Stimulated activated CD4-positive, alpha-beta T cell treated with anti-CD3 and anti-CD28 coated beads, Interleukin-12 subunit alpha, Interleukin-12 subunit beta, amount 100 ng/mL, for 4 hours (primary cell): ENCODE results near the gene ECHDC1.
A peak's percentile ranks its signal among the peaks of the same experiment; 100 is the strongest.
"Not testable (repeated sequence)": the region's sequence is repeated elsewhere in the genome, so short reads cannot be mapped to it uniquely, and the experiment has no call there.

Source experiments
- DNase-seq: peaks from one replicate; pipeline ENCODE4 v3.0.0-alpha.2; 2020

Gene ECHDC1, protein sequence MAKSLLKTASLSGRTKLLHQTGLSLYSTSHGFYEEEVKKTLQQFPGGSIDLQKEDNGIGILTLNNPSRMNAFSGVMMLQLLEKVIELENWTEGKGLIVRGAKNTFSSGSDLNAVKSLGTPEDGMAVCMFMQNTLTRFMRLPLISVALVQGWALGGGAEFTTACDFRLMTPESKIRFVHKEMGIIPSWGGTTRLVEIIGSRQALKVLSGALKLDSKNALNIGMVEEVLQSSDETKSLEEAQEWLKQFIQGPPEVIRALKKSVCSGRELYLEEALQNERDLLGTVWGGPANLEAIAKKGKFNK

GRCh38 chr6:127342946-127343808 is at the start of gene ECHDC1:
Gene ECHDC1 (minus strand): TSS chr6:127343609. CDS start chr6:127331028, 12,581 bp downstream.
- peak; percentile 65 for DNase-seq

GRCh38 chr6:127392301-127392700 is 48.9 kb upstream of the ECHDC1 start:
- DNase-seq: no peak

DNA sequence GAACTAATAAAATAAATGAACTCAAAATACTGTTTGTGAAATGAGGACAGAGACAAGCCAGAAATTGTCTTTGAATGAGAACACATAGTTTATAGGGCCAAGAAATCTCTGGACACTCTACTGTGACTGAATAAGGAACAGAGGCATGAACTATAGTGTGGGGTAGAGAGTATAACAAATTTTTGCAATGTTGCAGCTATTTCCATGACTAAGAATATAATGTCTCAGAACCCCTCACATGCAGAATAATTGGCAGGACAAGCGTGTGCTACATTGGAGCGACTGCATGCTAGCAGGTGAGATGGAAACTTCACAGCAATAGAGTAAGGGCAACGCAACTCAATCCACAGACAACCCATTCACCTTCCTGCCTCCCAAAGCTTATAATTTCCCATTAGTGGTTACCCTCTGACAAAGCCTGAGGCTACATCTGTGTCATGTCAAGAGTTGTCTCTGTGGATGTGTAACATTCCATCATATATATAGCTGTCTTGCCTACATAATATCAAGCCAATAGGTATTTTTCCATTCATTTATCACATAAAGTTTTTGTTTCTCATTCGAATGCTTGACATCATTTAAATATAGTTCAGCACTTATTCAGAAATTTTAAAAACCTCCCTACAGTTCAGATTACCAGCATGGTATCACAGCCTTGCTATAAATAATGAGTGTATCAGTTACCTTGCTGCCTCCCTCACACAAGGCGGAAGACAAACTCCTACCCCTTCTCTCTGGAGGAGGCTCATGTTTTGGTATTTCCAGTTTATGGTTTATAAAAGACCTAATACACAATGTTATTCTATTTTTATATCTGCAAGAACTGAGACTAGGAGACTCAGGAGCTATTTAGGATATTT is 47.9 kb upstream of the ECHDC1 start:
- no peak for DNase-seq

GRCh38 chr6:127389706-127390105 is 46.3 kb upstream of the ECHDC1 start:
- DNase-seq: no peak

GRCh38 chr6:127385668-127386430 is 42.4 kb upstream of the ECHDC1 start:
- no peak for DNase-seq

DNA sequence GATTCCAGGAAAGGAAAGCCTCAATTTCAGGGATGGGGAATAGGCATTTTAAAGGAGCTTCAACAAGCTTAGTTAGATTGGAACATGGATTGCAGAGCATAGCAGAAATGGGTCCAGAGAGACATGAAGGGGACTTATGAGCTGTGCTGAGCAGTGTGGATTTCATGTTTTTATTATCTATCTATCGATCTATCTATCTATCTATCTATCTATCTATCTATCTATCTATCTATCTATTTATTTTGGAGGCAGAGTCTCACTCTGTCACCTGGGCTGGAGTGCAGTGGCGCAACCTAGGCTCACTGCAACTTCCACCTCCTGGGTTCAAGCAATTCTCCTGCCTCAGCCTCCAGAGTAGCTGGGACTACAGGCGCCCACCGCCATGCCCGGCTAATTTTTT is 41.4 kb upstream of the ECHDC1 start:
- DNase-seq: not testable (repeated sequence)

DNA sequence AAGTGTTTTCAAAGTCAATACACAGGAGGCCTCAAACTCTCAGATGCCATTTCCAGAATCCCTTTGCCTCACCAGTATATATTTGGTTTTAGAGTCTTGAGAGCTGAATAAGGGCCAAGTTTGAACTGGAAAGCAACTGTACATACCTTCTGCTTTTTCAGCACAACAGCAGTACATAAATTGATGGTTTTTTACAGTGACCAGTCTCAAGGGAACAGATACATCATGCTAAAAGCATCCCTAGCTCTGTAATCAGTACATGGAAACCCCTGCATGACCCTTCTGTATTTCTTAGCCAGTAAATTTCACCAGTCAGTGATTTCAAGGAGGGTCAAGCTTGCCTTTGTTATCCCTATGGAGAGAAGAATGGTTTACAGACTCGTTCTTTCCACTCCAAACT is 40.6 kb upstream of the ECHDC1 start:
- DNase-seq: no peak

GRCh38 chr6:127382413-127382812 is 39.0 kb upstream of the ECHDC1 start:
- DNase-seq: no peak

DNA sequence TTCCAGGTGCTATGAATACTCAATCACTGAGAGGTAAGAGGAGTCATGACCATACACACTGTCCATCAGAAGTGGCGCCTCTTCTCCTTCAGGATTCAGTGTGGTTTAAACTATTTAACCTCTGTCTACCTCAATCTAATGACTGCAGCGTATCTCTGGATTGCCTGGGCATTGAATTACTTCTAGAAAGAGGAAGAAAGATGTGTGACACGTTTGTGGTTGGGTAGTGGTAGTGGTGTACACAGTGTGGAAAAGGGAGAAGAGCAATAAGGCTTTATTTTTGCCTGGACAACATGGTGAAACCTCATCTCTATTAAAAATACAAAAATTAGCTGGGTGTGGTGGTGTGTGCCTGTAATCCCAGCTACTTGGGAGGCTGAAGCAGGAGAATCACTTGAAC is 38.0 kb upstream of the ECHDC1 start:
- no peak for DNase-seq

DNA sequence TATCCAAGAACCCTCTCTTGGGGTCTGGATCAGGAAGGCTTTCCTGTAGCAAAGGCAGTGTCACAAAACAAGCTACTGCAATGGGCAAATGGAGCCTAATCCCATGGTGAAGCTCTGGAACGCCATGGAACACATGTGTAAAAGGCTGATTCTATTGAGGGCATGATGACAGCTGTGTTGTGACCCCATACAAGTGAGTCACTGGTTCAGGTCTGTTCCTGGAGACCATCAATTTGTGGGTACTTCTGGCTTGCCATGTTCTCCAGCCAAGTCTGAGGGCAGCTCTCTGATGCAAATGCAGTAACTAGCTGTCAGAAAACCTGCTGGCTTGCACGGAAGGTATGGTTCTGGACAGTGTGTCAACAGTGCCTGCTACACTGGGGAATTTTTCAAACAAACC is 33.3 kb upstream of the ECHDC1 start:
- no peak for DNase-seq

DNA sequence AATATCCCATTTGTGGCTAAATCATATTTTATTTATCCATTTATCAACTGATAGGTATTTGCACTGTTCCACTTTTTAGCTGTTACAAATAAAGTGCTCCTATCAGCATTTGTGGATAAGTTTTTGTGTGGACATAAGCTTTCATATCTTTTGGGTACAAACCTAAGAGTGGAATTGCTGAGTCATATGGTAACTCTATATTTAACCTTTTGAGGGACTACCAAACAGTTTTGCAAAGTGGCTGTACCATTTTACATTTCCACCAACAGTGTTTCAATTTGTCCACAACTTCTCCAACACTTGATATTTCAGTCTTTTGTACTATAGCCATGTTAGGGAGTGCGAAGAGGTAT is 23.6 kb upstream of the ECHDC1 start:
- DNase-seq: no peak

GRCh38 chr6:127366282-127367022 is 23.0 kb upstream of the ECHDC1 start:
- no peak for DNase-seq

DNA sequence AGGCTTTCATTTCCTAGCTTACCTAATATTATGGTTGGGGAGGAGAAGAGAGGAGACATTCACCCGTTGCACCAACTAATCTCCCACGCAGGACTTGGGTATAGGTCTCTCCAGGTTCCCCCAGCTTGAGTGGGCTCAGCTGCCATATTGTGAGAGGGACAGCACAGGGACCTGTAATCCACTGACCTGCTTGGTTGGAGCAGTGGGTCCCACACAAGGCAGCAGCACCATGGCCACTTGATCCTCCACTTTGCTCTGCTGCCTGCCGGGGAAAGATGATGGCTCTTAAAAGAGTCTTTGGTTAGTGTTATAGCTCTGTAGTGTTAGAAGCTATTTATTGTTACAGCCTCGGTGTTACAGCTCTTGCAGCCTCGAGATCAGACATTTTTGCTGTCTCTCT is 22.5 kb upstream of the ECHDC1 start:
- DNase-seq: no peak

DNA sequence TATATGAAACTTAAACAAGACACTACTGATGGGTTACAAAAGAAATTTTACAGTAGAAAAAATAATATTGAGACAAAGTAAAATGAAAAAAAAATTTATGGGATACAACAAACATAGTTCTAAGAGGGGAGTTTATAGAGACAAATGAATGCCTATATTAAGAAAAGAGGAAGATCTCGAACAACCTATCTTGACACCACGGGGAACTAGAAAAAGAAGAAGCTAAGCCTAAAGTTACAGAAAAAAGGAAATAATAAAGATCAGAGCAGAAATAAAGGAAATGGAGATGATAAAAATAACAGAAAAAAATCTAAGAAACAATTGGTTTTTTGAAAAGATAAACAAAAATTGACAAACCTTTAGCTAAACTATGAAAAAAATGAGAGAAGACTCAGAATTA is 9.1 kb upstream of the ECHDC1 start:
- DNase-seq: no peak

DNA sequence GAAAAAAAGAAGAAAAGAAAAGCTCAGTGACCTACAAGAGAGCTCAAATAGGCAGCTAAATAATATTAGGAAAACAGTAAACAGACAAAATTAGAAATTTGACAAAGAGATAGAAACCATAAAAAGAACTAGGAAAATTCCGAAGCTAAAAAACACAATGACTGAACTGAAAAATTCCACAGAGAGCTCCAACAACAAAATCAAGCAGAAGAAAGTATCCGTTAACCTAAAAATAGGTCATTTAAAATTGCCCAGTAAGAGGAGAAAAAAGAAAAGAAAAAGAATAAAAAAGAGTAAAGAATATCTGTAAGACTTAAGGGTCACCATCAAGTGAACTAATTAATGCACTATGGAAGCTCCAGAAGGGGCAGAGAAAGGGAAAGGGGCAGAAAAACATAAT is 6.6 kb upstream of the ECHDC1 start:
- DNase-seq: no peak

- DNase-seq: no peak
These were observed 4.7 kb upstream of the ECHDC1 start for GRCh38 chr6:127348028-127348661.

DNA sequence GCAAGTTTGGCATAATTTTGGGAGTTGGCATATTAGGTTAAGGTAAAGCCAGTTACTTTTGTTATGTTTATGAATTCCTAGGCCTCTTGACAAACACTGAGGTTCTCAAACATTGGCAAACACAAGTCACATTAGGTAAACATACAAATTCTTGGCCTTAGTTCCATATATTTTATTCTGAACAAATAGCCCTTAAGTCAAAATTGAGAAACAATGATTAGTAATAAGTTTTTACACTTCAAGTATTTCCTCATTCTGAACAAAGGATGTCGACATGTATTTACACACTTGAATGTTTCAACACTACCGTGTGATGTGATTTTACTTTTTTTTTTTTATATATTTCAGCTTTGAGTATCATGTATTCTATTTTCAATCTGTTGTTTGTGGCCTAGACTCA is 3.8 kb upstream of the ECHDC1 start:
- no peak for DNase-seq

- DNase-seq: no peak
These were observed 2.1 kb upstream of the ECHDC1 start for GRCh38 chr6:127345521-127345920.

DNA sequence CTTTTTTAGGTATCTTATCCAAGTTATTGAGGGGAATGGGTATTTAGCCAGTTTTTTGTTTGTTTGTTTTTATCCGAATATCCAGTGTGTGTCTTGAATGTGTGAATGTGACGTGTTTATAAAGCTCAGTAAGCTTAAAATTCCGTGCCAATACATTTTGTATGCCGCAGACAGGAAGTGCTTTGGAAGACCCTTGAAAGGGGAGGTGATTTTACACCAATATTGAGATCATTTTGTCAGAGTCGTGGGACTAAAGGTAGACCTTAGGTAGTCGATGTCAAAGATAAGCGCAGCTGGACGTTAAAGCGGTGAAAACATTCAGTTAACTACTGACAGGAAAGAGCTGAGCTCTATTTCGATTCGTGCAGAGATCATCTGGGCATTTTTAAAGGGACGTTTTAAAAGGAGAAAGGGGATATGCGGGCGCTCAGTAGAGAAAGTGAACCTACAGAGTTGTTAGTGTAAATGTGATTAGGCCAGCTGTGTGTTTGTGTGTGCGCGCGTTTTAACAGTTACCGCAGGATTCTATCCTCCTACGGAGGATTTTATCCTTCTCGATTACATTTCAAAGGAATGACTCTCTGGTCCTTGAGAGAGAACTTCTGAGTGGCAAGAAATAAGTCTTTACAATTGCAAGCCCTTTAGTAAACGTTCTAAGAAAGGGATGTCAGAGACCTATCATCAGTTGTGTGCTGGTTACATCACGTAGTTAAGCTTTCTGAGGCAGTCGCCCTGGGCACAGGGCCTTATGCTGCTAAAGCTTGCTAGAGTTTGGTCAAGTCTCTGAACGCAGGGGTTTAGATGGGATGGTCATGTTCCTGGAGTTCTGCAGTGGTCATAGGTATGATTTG is 625 bp upstream of the ECHDC1 start:
- DNase-seq: no peak

DNA sequence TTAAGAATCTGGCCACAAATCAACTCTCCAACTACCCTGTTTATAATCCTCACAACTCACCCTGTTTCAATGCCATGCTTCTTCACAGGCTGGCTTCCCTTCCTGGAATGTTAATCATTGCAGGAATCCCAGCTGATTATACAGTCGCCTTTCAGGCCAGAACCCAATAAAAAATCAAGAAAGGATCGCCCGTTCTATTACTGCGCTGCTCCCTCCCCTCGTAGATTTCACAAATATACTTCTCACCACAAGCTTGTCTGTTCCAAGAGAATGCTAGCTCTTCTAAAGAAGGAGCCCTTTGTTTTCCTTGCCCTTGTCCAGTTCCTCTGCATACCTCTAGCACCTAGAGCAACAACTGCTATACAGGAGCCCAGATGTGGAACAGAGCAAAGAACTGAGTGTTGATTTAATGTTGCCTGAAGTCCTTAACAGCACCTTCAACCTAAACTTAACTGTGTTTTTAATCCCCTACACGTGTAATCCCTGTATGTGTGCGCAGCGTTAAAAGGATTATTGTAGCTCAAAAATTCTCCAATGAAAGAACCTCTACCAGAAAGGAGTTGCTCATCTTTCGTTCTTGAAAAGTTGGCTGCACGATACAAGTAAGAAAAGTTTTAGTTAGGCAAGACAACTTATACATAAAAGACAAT is 988 bp downstream of the ECHDC1 start:
- no peak for DNase-seq
